NB4 (cell line): Measurements from ENCODE around the gene OR6C70.

ENCODE experiments used
- DNase-seq: peaks from one replicate; pipeline ENCODE4 v3.0.0; 2010; ENCODE audit warnings: low read depth
- H3K4me3 ChIP-seq: one replicate; pipeline ENCODE4 v1.5.1; 2011; ENCODE audit warnings: mild to moderate bottlenecking, low read depth, low read length, moderate library complexity
- CTCF ChIP-seq: IDR thresholded peaks from one replicate; pipeline ENCODE4 v1.5.1; 2012; ENCODE audit warnings: low read depth, low read length
- MYC ChIP-seq: IDR thresholded peaks from 2 replicates; pipeline ENCODE4 v1.6.1; 2011; ENCODE audit warnings: low read depth, low read length
- POLR2A ChIP-seq: IDR thresholded peaks from 2 replicates; pipeline ENCODE4 v1.6.1; 2011; ENCODE audit warnings: mild to moderate bottlenecking; ENCODE audit not compliant: insufficient read length; ENCODE audit errors: extremely low read depth
- TF ChIP-seq, protein P1 (sequence below): IDR thresholded peaks from 2 replicates; pipeline ENCODE4 v1.6.1; 2011; ENCODE audit warnings: low read depth, low read length

The OR6C70 gene

DNA sequence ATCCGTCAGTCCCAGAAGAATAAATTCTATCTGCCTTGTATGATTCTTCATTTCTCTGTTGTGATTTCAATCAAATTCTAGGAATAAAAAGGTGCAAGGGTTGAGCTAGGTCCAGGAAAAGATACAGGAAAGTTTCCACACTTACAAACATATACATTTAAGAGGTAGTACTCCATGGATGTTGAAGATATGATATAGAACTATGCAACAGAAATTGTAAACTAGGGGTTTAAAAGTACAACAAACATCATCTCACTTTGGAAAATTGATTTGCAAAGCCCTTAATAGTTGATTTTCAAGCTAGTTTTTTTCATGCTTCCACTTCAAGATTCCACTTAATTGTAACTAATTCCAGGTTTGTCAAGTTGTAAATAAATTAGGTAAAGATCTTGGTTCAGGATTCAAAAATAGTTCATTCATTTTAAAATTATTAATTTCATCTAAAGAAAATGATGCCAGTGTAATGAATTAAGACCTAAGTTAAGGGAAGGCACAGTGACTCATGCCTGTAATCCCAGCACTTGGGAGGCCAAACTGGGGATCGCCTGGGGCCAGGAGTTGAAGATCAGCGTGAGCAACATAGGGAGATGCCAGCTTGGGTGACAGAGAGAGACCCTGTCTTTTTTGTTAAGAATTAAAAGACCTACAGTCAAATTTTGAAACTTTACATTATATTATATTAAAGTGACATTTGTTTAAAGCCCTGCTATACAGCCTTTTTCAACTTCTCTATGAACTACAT lies at the start of gene OR6C70:
OR6C70 (minus strand) TSS at position 51 of the 742 bp plus-strand sequence; CDS start at position 51, 0 bp downstream.
- DNase-seq, result no peak
- H3K4me3 ChIP-seq, result no peak within 1 kb of the TSS
- TF ChIP-seq CTCF (no peak), MYC (no peak), POLR2A (no peak)
- TF ChIP-seq, protein P1, sequence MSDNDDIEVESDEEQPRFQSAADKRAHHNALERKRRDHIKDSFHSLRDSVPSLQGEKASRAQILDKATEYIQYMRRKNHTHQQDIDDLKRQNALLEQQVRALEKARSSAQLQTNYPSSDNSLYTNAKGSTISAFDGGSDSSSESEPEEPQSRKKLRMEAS, result no peak

DNA sequence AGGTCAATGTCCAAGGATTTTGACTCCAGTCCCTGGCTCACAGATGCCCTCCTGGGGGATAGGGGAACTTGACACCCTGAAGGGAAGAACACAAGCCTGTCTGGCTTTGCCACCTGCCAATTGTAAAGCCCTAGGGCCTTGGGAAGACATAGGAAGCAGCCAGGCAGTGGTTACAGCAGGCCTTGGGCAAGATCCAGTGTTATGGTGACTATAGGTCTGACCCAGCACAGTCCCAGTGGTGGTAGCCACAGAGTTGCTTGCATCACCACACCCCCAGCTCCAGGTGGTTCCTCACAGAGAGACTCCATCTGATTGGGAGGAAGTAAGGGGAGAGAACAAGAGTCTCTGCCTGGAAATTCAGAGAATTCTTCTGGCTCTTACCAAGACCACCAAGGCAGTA lies 46.5 kb upstream of the OR6C70 start:
- H3K4me3 ChIP-seq, result no peak overlapping the region
- no peak for TF ChIP-seq POLR2A
- no peak for TF ChIP-seq CTCF
- no peak for TF ChIP-seq MYC
- TF ChIP-seq, protein P1, result no peak
- DNase-seq, result no peak

- TF ChIP-seq POLR2A (no peak), MYC (no peak), CTCF (no peak)
- TF ChIP-seq, protein P1, result no peak
- H3K4me3 ChIP-seq, result no peak overlapping the region
- DNase-seq, result peak; percentile 5
Observed at GRCh38 chr12:55515696-55516095, 45.8 kb upstream of the OR6C70 start.

- TF ChIP-seq CTCF (no peak), POLR2A (no peak), MYC (no peak)
- TF ChIP-seq, protein P1, result no peak
- DNase-seq, result no peak
- H3K4me3 ChIP-seq, result no peak overlapping the region
Observed at GRCh38 chr12:55501601-55502000, 31.7 kb upstream of the OR6C70 start.

DNA sequence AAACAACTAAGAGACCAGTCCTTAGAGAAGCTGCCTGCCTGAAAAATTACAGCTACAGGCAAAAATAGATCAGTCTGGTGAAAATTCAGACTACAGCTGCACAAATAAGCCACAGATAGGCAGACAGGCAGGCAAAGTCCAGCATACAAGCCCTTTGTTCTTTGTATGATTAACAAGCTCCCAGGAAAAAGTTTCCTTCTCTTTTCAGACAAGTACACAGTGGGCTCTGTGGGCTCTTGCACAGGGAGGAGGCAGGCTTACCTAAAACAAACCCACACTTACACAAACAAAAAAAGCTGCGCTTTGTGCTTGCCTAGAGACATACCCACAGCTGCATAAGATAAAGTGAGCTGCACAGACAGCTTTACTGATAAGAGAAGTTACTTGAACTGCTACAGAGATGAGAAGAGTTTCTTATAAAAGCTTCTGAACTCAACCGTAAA lies 29.9 kb upstream of the OR6C70 start:
- DNase-seq, result no peak
- TF ChIP-seq, protein P1, result no peak
- no peak for TF ChIP-seq POLR2A
- no peak for TF ChIP-seq CTCF
- TF ChIP-seq MYC, result no peak
- H3K4me3 ChIP-seq, result no peak overlapping the region

DNA sequence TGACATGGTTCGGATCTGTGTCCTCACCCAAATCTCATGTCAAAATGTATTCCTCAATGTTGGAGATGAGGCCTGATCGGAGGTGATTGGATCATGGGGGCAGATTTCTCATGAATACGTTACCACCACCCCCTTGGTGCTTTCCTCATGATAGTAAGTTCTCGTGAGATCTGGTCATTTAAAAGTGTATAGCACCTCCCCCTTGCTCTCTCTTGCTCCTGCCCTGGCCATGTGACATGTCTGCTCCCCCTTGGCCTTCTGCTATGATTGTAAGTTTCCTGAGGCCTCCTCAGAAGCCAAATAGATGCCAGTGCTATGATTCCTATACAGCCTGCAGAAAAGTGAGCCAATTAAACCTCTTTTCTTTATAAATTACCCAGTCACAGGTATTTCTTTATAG lies 29.3 kb upstream of the OR6C70 start:
- TF ChIP-seq MYC, result no peak
- no peak for TF ChIP-seq POLR2A
- TF ChIP-seq, protein P1, result no peak
- no peak for TF ChIP-seq CTCF
- no peak overlapping the region for H3K4me3 ChIP-seq
- no peak for DNase-seq
